Endothelial cell of umbilical vein (primary cell): ENCODE data around the gene DCLK1. TPM values are rescaled to one million over a fixed set of nuclear protein-coding genes. Genes with fewer than 3 reads are reported as not detected.

Source experiments
- BruUV-seq: library from RNA; stranded (reverse); fragments of 400-500 nt; replicated peaks from 2 replicates; lab custom pipeline; 2021; lab: Mats Ljungman, UMichigan
- CTCF ChIA-PET: fragments of 300-600, 350-600 bp; sonication (Branson Sonifier 250); formaldehyde crosslinking; loops from one replicate; lab custom pipeline; 2021; ENCODE audit warnings: antibody characterized with exemption, inconsistent platforms; lab: Charles Lee
- POLR2A ChIA-PET: fragments of 300-600, 350-600 bp; sonication (Branson Sonifier 250); formaldehyde crosslinking; loops from one replicate; lab custom pipeline; 2021; ENCODE audit warnings: antibody characterized with exemption, inconsistent platforms; lab: Charles Lee
- DNase-seq: peaks from one replicate; pipeline ENCODE4 v3.0.0-alpha.2; 2011; ENCODE audit warnings: low read depth, low spot score
- FAIRE-seq: peaks from 2 replicates; lab custom pipeline; 2011; peaks lifted over from hg19 to GRCh38; lab: Jason Lieb, UNC
- H2AFZ ChIP-seq: 2 replicates; pipeline ENCODE4 v1.6.0; 2012; ENCODE audit warnings: low read depth, low read length, control low read depth, inconsistent platforms
- H3K27ac ChIP-seq: 2 replicates; pipeline ENCODE4 v1.5.1; 2011; ENCODE audit warnings: low read depth, mild to moderate bottlenecking, control low read depth, low read length, moderate library complexity; ENCODE audit not compliant: insufficient read depth
- H3K27me3 ChIP-seq, 2 experiments: 2 replicates each; pipeline versions ENCODE4 v1.6.0 to v1.6.1; 2011; ENCODE audit warnings: low read length in 2 of 2, mixed read lengths in 1 of 2; ENCODE audit not compliant: control insufficient read depth in 2 of 2, insufficient read depth in 2 of 2
- H3K36me3 ChIP-seq, 2 experiments: 2 replicates in 1 of 2; 3 replicates in 1 of 2; pipeline ENCODE4 v1.5.1; 2011; ENCODE audit warnings: low read length in 2 of 2, mild to moderate bottlenecking in 1 of 2, moderate library complexity in 1 of 2; ENCODE audit not compliant: control insufficient read depth in 2 of 2, insufficient read depth in 2 of 2; ENCODE audit errors: extremely low read depth in 1 of 2
- H3K4me1 ChIP-seq: 3 replicates; pipeline ENCODE4 v1.5.1; 2011; ENCODE audit warnings: mild to moderate bottlenecking, low read length; ENCODE audit not compliant: control insufficient read depth, insufficient read depth; ENCODE audit errors: extremely low read depth
- H3K4me2 ChIP-seq: 2 replicates; pipeline ENCODE4 v1.6.1; 2011; ENCODE audit warnings: low read length, control low read depth, mixed read lengths; ENCODE audit not compliant: insufficient read depth
- H3K4me3 ChIP-seq, 3 experiments: fragments of 200-600 bp in 1 of 3; sonication (generic), shearing (Covaris generic) in 1 of 3; replicated peaks in 1 of 3; 2 replicates each; pipeline ENCODE4 v1.5.1; 2011 to 2016; ENCODE audit warnings: control low read depth in 3 of 3, low read length in 3 of 3, mild to moderate bottlenecking in 2 of 3, inconsistent platforms in 1 of 3, low read depth in 1 of 3, moderate library complexity in 1 of 3; ENCODE audit not compliant: insufficient read depth in 1 of 3
- H3K79me2 ChIP-seq: 2 replicates; pipeline ENCODE4 v1.6.0; 2012; ENCODE audit warnings: low read length, inconsistent platforms; ENCODE audit not compliant: control insufficient read depth, insufficient read depth
- H3K9ac ChIP-seq: replicated peaks from 2 replicates; pipeline ENCODE3; 2011; ENCODE audit warnings: low read length, control low read depth; ENCODE audit not compliant: insufficient read depth; ENCODE audit errors: extremely low read depth
- H3K9me1 ChIP-seq: replicated peaks from 3 replicates; pipeline ENCODE4 v1.6.0; 2011; ENCODE audit warnings: mild to moderate bottlenecking, low read length; ENCODE audit not compliant: control insufficient read depth, insufficient read depth; ENCODE audit errors: extremely low read depth
- H3K9me3 ChIP-seq: replicated peaks from 2 replicates; pipeline ENCODE4 v1.5.1; 2012; ENCODE audit warnings: low read length, inconsistent platforms; ENCODE audit not compliant: control insufficient read depth, insufficient read depth
- H4K20me1 ChIP-seq: replicated peaks from 2 replicates; pipeline ENCODE3; 2011; ENCODE audit warnings: mild to moderate bottlenecking, low read length; ENCODE audit not compliant: control insufficient read depth, insufficient read depth; ENCODE audit errors: extremely low read depth
- CTCF ChIP-seq, 2 donors: IDR thresholded peaks; 1 replicate in 1 of 2; 2 replicates in 1 of 2; pipeline ENCODE4 v1.5.1; 2011; ENCODE audit warnings: low read length in 2 of 2, mild to moderate bottlenecking in 2 of 2, moderate library complexity in 2 of 2, control low read depth in 1 of 2, inconsistent platforms in 1 of 2, low read depth in 1 of 2; ENCODE audit not compliant: insufficient read depth in 1 of 2; ENCODE audit errors: extremely low read depth in 1 of 2
- EZH2 ChIP-seq: IDR thresholded peaks from 2 replicates; pipeline ENCODE4 v1.6.1; 2012; ENCODE audit warnings: borderline replicate concordance, low read depth, mild to moderate bottlenecking, moderate library complexity, low read length, inconsistent platforms; ENCODE audit not compliant: severe bottlenecking
- FOS ChIP-seq: IDR thresholded peaks from 2 replicates; pipeline ENCODE4 v1.6.1; 2011; ENCODE audit warnings: mild to moderate bottlenecking, low read length, moderate library complexity, borderline replicate concordance; ENCODE audit not compliant: insufficient read depth
- GATA2 ChIP-seq: IDR thresholded peaks from 2 replicates; pipeline ENCODE4 v1.7.0; 2011; ENCODE audit warnings: low read depth, mild to moderate bottlenecking, moderate library complexity, mixed read lengths, low read length; ENCODE audit not compliant: insufficient read length, insufficient read depth
- JUN ChIP-seq: IDR thresholded peaks from 2 replicates; pipeline ENCODE4 v1.6.1; 2011; ENCODE audit warnings: borderline replicate concordance, low read depth; ENCODE audit not compliant: insufficient read length, insufficient read depth
- MAX ChIP-seq: IDR thresholded peaks from 2 replicates; pipeline ENCODE4 v1.6.1; 2011; ENCODE audit not compliant: insufficient read depth, insufficient read length
- MYC ChIP-seq: IDR thresholded peaks from one replicate; pipeline ENCODE4 v1.6.1; 2011; ENCODE audit warnings: mild to moderate bottlenecking, low read depth, low read length
- POLR2A ChIP-seq: IDR thresholded peaks from 2 replicates; pipeline ENCODE4 v1.6.1; 2012; ENCODE audit warnings: low read depth, mild to moderate bottlenecking, control low read depth, low read length
- POLR2AphosphoS5 ChIP-seq: IDR thresholded peaks from 2 replicates; pipeline ENCODE4 v1.6.1; 2012; ENCODE audit warnings: low read depth, mild to moderate bottlenecking, control low read depth, low read length, moderate library complexity; ENCODE audit not compliant: insufficient read depth
- dilution Hi-C: fragments of 300-500 bp; cut with MboI; formaldehyde crosslinking; loops from one replicate; pipeline ENCODE4 v1.15.0; 2019; ENCODE audit warnings: low sequenced_read_pairs; ENCODE audit not compliant: extremely low pct_ligation_motif_present
- intact Hi-C: fragments of 100-400 bp; cut with micrococcal nuclease; formaldehyde crosslinking; loops from one replicate; pipeline ENCODE4 v1.10.0; 2022
- polyA plus RNA-seq, 4 experiments: library from polyadenylated mRNA; depleted of rRNA in 3 of 4; stranded (reverse) in 3 of 4; unstranded in 1 of 4; fragments of >200 nt; gene quantifications; 2 replicates each; pipeline versions ENCODE4 v1.2.1 to v1.2.3, GENCODE V29; 2011 to 2012; ENCODE audit warnings: missing spikeins in 1 of 4
- total RNA-seq: library from RNA; stranded (reverse); gene quantifications from 2 replicates; pipeline ENCODE4 v1.2.3, GENCODE V29; 2021

The DCLK1 gene
- total and polyA plus RNA-seq, 2 donors (not counting 3 experiments of a cell fraction or from before 2014, with no cell fraction given), result 0.28 to 3.9 TPM

DNA sequence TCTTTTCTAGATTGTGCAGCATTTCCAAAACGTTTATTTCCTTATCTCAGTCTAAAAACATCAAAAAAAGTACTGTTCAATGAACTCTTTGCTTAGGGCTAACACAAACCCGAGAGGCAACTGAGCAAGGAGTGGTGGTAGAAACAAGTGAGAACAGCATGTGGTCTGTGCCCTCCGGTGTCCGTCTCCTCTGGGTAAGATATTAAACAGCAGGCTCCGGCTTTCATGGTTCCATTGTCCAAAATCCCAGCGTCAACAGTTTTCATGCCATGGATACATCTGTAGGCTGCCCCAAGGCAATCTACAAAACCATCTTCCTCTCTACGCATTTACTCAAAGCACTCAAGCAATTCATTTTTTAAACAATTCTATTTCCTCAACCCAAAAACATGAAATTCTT, 22.8 kb downstream of the DCLK1 start:
- Histone ChIP-seq H3K36me3 (no peaks in the 10 kb centered on the region), H2AFZ (no peak overlapping the region), H3K9me1 (no peaks in the 10 kb centered on the region), H4K20me1 (no peaks in the 10 kb centered on the region), H3K9ac (no peak overlapping the region), H3K4me2 (no peak overlapping the region), H3K4me3 (no peak overlapping the region), H3K27me3 (no peaks in the 10 kb centered on the region), H3K9me3 (no peaks in the 10 kb centered on the region), H3K79me2 (no peaks in the 10 kb centered on the region), H3K4me1 (no peaks in the 10 kb centered on the region), H3K27ac (no peak overlapping the region)
- CTCF ChIA-PET, result interaction anchor here (1.3 kb wide), 1 partner anchor 12 kb away, joined by 4 read pairs; no protein-coding TSS in a partner anchor
- FAIRE-seq (no peak), DNase-seq (no peak)
- POLR2A ChIA-PET, result no interaction called here
- TF ChIP-seq GATA2 (no peak), POLR2A (no peak), POLR2AphosphoS5 (no peak), MYC (no peak)
- no TSS peak for BruUV-seq
- dilution Hi-C loops (no loop called here), intact Hi-C loops (no loop called here)

DNA sequence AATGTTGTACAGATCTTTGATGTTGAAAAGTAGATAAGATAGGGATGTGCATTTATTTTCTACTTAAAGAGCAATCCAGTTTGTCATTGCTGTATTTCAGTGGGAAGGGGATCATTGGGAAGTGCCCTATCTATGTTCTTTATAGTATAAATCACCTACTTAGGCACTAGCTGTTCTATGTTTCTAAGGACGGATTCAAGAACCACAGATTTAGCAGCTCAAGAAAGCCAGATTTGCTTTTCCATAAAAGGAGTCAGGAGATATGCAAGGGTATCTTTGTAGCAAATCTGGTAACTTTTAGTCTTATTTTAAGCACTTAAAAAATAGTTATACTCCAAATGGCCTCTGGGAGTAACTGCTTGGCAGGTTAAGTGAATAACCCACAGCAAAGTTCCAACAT, 23.7 kb downstream of the DCLK1 start:
- dilution Hi-C loops, result no loop called here

More for the DNA sequence above, 23.7 kb downstream of the DCLK1 start:
- no TSS peak for BruUV-seq
- Histone ChIP-seq H3K4me1 (no peaks in the 10 kb centered on the region), H3K9ac (no peak overlapping the region), H3K36me3 (no peaks in the 10 kb centered on the region), H4K20me1 (no peaks in the 10 kb centered on the region), H3K27ac (no peak overlapping the region), H2AFZ (no peak overlapping the region), H3K4me3 (no peak overlapping the region), H3K27me3 (no peaks in the 10 kb centered on the region), H3K9me3 (no peaks in the 10 kb centered on the region), H3K4me2 (no peak overlapping the region), H3K79me2 (no peaks in the 10 kb centered on the region), H3K9me1 (no peaks in the 10 kb centered on the region)
- ChIA-PET POLR2A (no interaction called here), CTCF (interaction anchor here (1.3 to 1.6 kb wide), 2 partner anchors 11 kb away, joined by 4 to 8 read pairs; no protein-coding TSS in a partner anchor)
- DNase-seq (no peak), FAIRE-seq (no peak)
- intact Hi-C loops, result no loop called here
- no peak for TF ChIP-seq FOS
- TF ChIP-seq POLR2AphosphoS5, result no peak
- TF ChIP-seq GATA2, result no peak
- TF ChIP-seq MAX, result no peak
- TF ChIP-seq EZH2, result no peak
- no peak for TF ChIP-seq JUN
- no peak for TF ChIP-seq CTCF (IDR thresholded peaks at IDR 0.05; ENCODE audit: extremely low read depth in 1 of 2, insufficient read depth in 1 of 2, low read depth in 1 of 2, low read length in 2 of 2)
- TF ChIP-seq POLR2A, result no peak
- no peak for TF ChIP-seq MYC
